Psoas muscle (tissue), 8 donors: Measurements from ENCODE around the gene NDST1. TPM values are rescaled to one million over a fixed set of nuclear protein-coding genes. Genes with fewer than 3 reads are reported as not detected.

Experiments
- ATAC-seq, 4 donors: fragments of 200-7000 bp; cut with Tn5 transposase; one replicate each; pipeline ENCODE4 v1.9.1; 2020; ENCODE audit warnings: moderate library complexity in 3 of 4, mild to moderate bottlenecking in 2 of 4
- DNase-seq, 2 donors: peaks; one replicate each; pipeline ENCODE4 v3.0.0-alpha.2; 2020
- H3K27ac ChIP-seq: fragments of 200-600 bp; one replicate; pipeline ENCODE4 v1.8.0; 2022
- H3K27me3 ChIP-seq, 3 donors: fragments of 200-600 bp in 1 of 3; one replicate each; pipeline versions ENCODE4 v1.6.1 to v1.8.0; 2013 to 2022; ENCODE audit warnings: low read length in 2 of 3, mild to moderate bottlenecking in 2 of 3, moderate library complexity in 1 of 3; ENCODE audit not compliant: insufficient read depth in 3 of 3
- H3K36me3 ChIP-seq, 2 donors: fragments of 200-600 bp in 1 of 2; one replicate each; pipeline versions ENCODE4 v1.6.1 to v1.8.0; 2013 to 2022; ENCODE audit warnings: low read depth in 1 of 2, mild to moderate bottlenecking in 1 of 2, moderate library complexity in 1 of 2; ENCODE audit not compliant: insufficient read depth in 1 of 2
- H3K4me1 ChIP-seq: fragments of 200-600 bp; one replicate; pipeline ENCODE4 v1.8.0; 2022
- H3K4me3 ChIP-seq: fragments of 200-600 bp; one replicate; pipeline ENCODE4 v1.8.0; 2022; ENCODE audit warnings: mild to moderate bottlenecking
- H3K9me3 ChIP-seq: fragments of 200-600 bp; one replicate; pipeline ENCODE4 v1.8.0; 2022
- WGBS, 3 donors: extraction: QIAGEN DNeasy Blood & Tissue Kit; methylation state at CpG; one replicate each; pipeline versions ENCODE4 v1.1.6 to v1.1.7; 2013; 5-methylcytosine and 5-hydroxymethylcytosine counted together
- intact Hi-C, 2 donors: fragments of 100-400 bp; cut with DNase I; formaldehyde crosslinking; loops; one replicate each; pipeline versions ENCODE4 v1.11.0 to v1.14.2; 2022
- polyA plus RNA-seq, 3 donors: library from polyadenylated mRNA; stranded (reverse); fragments of 200-250 nt; gene quantifications; one replicate each; pipeline ENCODE4 v1.2.3, GENCODE V29; 2013
- total RNA-seq, 4 donors: library from RNA; stranded (reverse); fragmentation: NEBNext Ultra II Directional in 2 of 4; extraction: Animal tissue kit (Norgen Biotek cat#: 25700) in 2 of 4; gene quantifications; one replicate each; pipeline versions ENCODE4 v1.2.1 to v1.2.4, GENCODE V29; 2021 to 2023
- TF ChIP-seq, protein P1 (sequence below): fragments of 200-600 bp; IDR thresholded peaks from one replicate; pipeline ENCODE4 v1.8.0; 2022; ENCODE audit warnings: antibody characterized with exemption
- donor health status: healthy with polysubstance abuse.
- donor health status: DM: no; HTN: no; CAD: no; lungs with moderate emphysema.
- donor health status: Bipolar disorder and iron deficiency.
- donor health status: healthy.
- donor health status: DM: yes; HTN: yes; CAD: no.
- donor health status: DM: no; HTN: no; CAD: no.
- donor health status: DM: no; HTN: no; CAD: no.
- donor health status: DM: yes; HTN: yes; CAD: no.

The NDST1 gene
- total and polyA plus RNA-seq, 7 donors = 11.0 to 40.2 (median 30.1) TPM

GRCh38 chr5:150510460-150511263 is 2.7 kb downstream of the NDST1 start:
- DNase-seq (peak in 1 of 2 donors; percentile 21), ATAC-seq (no peak)
- no peaks in the 10 kb centered on the region for H3K9me3 ChIP-seq
- peaks cover 90% of the 10 kb centered on the region for H3K4me1 ChIP-seq
- no peaks in the 10 kb centered on the region for H3K27me3 ChIP-seq
- intact Hi-C loops = no loop called here
- TF ChIP-seq, protein P1, sequence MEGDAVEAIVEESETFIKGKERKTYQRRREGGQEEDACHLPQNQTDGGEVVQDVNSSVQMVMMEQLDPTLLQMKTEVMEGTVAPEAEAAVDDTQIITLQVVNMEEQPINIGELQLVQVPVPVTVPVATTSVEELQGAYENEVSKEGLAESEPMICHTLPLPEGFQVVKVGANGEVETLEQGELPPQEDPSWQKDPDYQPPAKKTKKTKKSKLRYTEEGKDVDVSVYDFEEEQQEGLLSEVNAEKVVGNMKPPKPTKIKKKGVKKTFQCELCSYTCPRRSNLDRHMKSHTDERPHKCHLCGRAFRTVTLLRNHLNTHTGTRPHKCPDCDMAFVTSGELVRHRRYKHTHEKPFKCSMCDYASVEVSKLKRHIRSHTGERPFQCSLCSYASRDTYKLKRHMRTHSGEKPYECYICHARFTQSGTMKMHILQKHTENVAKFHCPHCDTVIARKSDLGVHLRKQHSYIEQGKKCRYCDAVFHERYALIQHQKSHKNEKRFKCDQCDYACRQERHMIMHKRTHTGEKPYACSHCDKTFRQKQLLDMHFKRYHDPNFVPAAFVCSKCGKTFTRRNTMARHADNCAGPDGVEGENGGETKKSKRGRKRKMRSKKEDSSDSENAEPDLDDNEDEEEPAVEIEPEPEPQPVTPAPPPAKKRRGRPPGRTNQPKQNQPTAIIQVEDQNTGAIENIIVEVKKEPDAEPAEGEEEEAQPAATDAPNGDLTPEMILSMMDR = no peak
- peak overlapping the region; percentile 51 for H3K27ac ChIP-seq
- WGBS, 3 donors = 66 to 83% (median 72%) methylated on average over 12 of the region's 12 CpGs
- H3K36me3 ChIP-seq = no peaks in the 10 kb centered on the region
- H3K4me3 ChIP-seq = no peak overlapping the region

DNA sequence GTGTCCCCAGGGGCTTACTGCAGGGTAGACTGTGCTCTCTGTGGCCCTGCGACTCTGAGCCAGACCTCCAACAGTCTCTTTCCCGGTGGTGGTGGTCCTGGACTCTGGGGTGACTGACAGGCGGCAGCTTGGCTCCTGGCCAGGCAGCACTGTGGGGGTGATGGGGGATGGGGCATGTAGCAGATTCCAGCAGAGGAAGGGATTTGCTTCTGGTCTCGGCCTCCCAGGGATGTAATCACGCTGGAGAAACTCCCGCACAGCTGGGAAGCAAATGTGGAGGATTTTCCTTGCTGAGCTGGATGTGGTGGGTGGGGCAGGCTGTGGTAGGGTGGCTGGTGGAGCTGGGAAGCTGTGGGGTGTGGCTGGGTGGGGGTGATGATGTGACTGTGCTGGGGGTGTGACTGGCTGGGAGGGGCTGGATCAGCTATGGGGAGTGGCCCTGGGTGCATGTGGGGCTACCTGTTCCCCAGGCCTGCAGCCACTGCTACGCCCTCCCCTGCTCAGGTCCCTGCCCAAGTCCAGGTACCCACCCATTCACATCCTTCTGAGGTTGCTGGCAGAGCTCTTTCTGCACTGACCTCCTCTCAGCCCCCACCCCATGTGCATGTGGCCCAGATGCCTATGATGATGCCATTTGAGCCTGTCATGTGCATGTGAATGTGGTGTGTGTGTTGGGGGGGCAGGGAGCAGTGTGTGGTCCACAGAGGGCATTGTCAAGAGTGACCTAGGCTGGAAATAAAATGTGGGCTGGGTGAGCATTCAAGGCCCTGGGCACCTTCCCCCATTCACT is 3.8 kb downstream of the NDST1 start:
- Histone ChIP-seq H3K9me3 (no peaks in the 10 kb centered on the region), H3K27ac (peak overlapping the region; percentile 36), H3K4me1 (peaks cover 88% of the 10 kb centered on the region), H3K36me3 (no peaks in the 10 kb centered on the region), H3K27me3 (no peaks in the 10 kb centered on the region), H3K4me3 (no peak overlapping the region)
- intact Hi-C loops = no loop called here
- DNase-seq = peak; percentile 38 to 72
- peak in 3 of 4 donors; percentile 30 to 55 (median 47) for ATAC-seq
- TF ChIP-seq, protein P1 = no peak
- WGBS, 3 donors = 32 to 53% (median 46%) methylated on average over 6 to 7 of the region's 7 CpGs

DNA sequence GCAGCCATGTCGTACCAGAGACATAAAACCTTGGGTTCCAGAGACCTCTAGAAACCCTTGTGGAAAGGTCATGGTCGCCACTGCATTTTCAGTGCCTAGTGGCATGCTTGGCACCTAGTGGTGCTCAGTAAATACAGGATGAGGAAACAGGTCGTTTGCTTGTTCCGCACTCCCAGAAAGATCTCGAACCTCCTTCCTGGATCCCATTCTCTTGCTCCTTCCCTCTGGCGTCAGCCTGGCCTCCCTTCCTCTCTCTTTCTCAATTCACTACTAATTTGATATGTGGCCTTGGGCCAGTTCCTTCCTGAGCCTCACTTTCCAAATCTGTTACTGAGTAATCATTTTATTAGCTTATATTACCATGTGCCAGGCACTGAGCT is 4.4 kb downstream of the NDST1 start:
- ATAC-seq (peak in 3 of 4 donors; percentile 52 to 66 (median 64)), DNase-seq (peak in 1 of 2 donors; percentile 64)

GRCh38 chr5:150513375-150514309 is 5.7 kb downstream of the NDST1 start:
- ATAC-seq (no peak), DNase-seq (peak in 1 of 2 donors; percentile 53)
- no peaks in the 10 kb centered on the region for H3K9me3 ChIP-seq
- TF ChIP-seq, protein P1 = no peak
- intact Hi-C loops = no loop called here
- peak overlapping the region; percentile 23 for H3K27ac ChIP-seq
- 87 to 93% (median 91%) methylated on average over 15 of the region's 15 CpGs for WGBS, 3 donors
- no peaks in the 10 kb centered on the region for H3K27me3 ChIP-seq
- H3K4me1 ChIP-seq = peaks cover 83% of the 10 kb centered on the region
- no peaks in the 10 kb centered on the region for H3K36me3 ChIP-seq
- no peak overlapping the region for H3K4me3 ChIP-seq

More for the DNA sequence above, 4.4 kb downstream of the NDST1 start:
- Histone ChIP-seq H3K36me3 (no peaks in the 10 kb centered on the region), H3K9me3 (no peaks in the 10 kb centered on the region), H3K27me3 (no peaks in the 10 kb centered on the region), H3K4me1 (peaks cover 86% of the 10 kb centered on the region), H3K4me3 (no peak overlapping the region), H3K27ac (peak overlapping the region; percentile 36)
- TF ChIP-seq, protein P1 = no peak
- intact Hi-C loops = no loop called here
- WGBS, 3 donors = 46 to 68% (median 48%) methylated on average over 6 of the region's 6 CpGs
